ENCODE results near the gene ACSM2B.
"Not testable (repeated sequence)": the region's sequence is repeated elsewhere in the genome, so short reads cannot be mapped to it uniquely, and the experiment has no call there.

DNA sequence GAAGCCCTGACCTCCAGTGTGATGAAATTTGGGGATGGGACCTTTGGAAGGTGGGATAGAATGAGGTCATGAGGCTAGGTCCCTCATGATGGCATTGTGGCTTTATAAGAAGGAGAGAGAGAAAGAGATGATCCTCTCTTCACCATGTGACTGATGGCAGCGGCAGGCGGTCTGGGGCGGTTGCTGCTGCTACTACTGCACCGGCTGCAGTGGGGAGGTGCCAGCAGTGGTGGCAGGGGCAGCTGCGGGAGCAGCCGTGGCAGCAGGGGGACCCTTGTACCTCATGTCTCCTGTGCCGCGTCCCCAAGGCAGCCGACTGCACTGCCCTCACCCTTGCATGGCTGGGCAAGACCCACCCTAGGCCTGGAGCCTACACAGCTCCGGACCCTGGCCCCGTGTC lies 84.7 kb downstream of the ACSM2B start:
- TF ChIP-seq, protein P1, sequence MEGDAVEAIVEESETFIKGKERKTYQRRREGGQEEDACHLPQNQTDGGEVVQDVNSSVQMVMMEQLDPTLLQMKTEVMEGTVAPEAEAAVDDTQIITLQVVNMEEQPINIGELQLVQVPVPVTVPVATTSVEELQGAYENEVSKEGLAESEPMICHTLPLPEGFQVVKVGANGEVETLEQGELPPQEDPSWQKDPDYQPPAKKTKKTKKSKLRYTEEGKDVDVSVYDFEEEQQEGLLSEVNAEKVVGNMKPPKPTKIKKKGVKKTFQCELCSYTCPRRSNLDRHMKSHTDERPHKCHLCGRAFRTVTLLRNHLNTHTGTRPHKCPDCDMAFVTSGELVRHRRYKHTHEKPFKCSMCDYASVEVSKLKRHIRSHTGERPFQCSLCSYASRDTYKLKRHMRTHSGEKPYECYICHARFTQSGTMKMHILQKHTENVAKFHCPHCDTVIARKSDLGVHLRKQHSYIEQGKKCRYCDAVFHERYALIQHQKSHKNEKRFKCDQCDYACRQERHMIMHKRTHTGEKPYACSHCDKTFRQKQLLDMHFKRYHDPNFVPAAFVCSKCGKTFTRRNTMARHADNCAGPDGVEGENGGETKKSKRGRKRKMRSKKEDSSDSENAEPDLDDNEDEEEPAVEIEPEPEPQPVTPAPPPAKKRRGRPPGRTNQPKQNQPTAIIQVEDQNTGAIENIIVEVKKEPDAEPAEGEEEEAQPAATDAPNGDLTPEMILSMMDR (IDR thresholded peaks at IDR 0.05): not testable (repeated sequence)
- not testable (repeated sequence) for TF ChIP-seq POLR2A, POLR2AphosphoS5 (IDR thresholded peaks at IDR 0.05)
